HG02852 (cell line): ENCODE measurements around the gene PTPRD.
"Not testable (repeated sequence)": the region's sequence is repeated elsewhere in the genome, so short reads cannot be mapped to it uniquely, and the experiment has no call there.

ENCODE experiments used
- ATAC-seq: cut with Tn5 transposase; IDR thresholded peaks from one replicate; pipeline ENCODE4 v1.9.1; 2021; ENCODE audit warnings: mild to moderate bottlenecking, moderate library complexity; ENCODE audit not compliant: unreplicated experiment

PTPRD gene

GRCh38 chr9:9079473-9079872 is 1533.3 kb downstream of the PTPRD start:
- ATAC-seq, result no peak

- no peak for ATAC-seq
Measured at GRCh38 chr9:9078301-9078700, 1534.5 kb downstream of the PTPRD start.

- ATAC-seq, result no peak
Measured at GRCh38 chr9:9061627-9062026, 1551.2 kb downstream of the PTPRD start.

- no peak for ATAC-seq
Measured at GRCh38 chr9:9054354-9054992, 1558.3 kb downstream of the PTPRD start.

- ATAC-seq, result no peak
Measured at GRCh38 chr9:9045572-9045971, 1567.2 kb downstream of the PTPRD start.

GRCh38 chr9:9045072-9045471 is 1567.7 kb downstream of the PTPRD start:
- ATAC-seq, result no peak

GRCh38 chr9:9043788-9044187 is 1569.0 kb downstream of the PTPRD start:
- not testable (repeated sequence) for ATAC-seq

GRCh38 chr9:9041756-9042155 is 1571.0 kb downstream of the PTPRD start:
- ATAC-seq, result no peak

- no peak for ATAC-seq
Measured at GRCh38 chr9:9033022-9033421, 1579.8 kb downstream of the PTPRD start.

GRCh38 chr9:9016597-9016996 is 1596.2 kb downstream of the PTPRD start:
- ATAC-seq, result no peak

- no peak for ATAC-seq
Measured at GRCh38 chr9:9004810-9005209, 1608.0 kb downstream of the PTPRD start.

GRCh38 chr9:9002826-9003583 is 1609.8 kb downstream of the PTPRD start:
- no peak for ATAC-seq

- ATAC-seq, result no peak
Measured at GRCh38 chr9:8980496-8981013, 1632.2 kb downstream of the PTPRD start.

- no peak for ATAC-seq
Measured at GRCh38 chr9:8978334-8978733, 1634.5 kb downstream of the PTPRD start.

- not testable (repeated sequence) for ATAC-seq
Measured at GRCh38 chr9:8968350-8968749, 1644.5 kb downstream of the PTPRD start.

- no peak for ATAC-seq
Measured at GRCh38 chr9:8963885-8964284, 1648.9 kb downstream of the PTPRD start.

- ATAC-seq, result no peak
Measured at GRCh38 chr9:8962084-8962483, 1650.7 kb downstream of the PTPRD start.

GRCh38 chr9:8961186-8961851 is 1651.5 kb downstream of the PTPRD start:
- no peak for ATAC-seq

GRCh38 chr9:8960254-8960653 is 1652.5 kb downstream of the PTPRD start:
- no peak for ATAC-seq

- ATAC-seq, result no peak
Measured at GRCh38 chr9:8958358-8958757, 1654.4 kb downstream of the PTPRD start.

- ATAC-seq, result no peak
Measured at GRCh38 chr9:8955315-8955714, 1657.5 kb downstream of the PTPRD start.

GRCh38 chr9:8946461-8946860 is 1666.3 kb downstream of the PTPRD start:
- ATAC-seq, result no peak
